ENCODE measurements around the gene PDCD1.
"Not testable (repeated sequence)": the region's sequence is repeated elsewhere in the genome, so short reads cannot be mapped to it uniquely, and the experiment has no call there.

The PDCD1 gene

DNA sequence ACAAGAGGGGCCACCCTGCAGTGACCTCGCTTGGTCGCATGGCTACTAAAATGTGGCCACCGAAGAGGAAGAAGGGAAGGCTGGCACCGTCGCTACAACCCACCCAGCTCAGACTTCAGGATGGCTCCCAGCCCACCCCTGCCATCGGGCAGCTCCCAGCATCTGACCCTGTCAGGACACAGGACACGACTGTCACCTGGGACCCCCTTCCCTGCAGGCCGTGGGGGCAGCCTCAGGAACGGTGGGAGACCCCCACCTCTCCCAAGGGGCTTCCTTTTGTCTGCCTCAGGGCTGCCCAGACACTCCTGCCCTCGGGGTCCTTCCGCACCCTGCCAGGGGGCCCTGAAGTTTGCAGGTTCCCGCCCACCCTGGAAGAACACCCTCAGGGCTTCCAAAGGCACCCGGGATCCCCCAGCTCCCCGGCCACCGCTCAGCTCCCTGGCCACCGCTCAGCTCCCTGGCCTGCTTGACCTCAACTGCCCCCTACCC is 18.5 kb upstream of the PDCD1 start:
- no peak for DNase-seq

DNA sequence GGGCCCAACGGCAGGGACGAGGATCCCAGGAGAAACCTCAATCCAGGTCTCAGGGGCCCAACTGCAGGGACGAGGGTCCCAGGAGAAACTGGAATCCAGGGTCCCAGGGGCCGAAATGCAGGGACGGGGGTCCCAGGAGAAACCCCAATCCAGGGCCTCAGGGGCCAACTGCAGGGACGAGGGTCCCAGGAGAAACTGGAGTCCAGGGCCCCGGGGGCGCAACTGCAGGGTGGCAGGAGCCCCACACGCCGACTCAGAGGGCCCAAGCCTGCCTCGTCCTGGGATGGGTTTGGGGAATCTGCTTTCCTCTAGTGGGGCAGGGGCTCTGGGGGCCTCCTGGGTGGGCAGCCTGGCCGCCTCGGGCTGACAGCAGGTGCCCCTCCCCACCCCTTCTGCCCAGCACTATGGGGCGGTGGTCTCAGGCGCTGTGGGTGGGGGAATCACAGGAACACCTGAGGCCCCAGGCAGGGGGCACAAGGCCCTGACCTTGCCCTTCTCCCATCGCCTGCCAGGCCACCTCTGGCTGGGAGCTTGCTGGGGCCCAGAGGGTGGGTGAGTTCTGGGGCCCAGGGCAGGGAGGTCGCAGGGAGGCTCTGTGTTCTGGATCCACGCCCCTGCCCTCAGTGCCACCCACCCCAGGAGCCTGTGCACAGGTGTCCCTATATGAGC is 18.0 kb upstream of the PDCD1 start:
- peak in 1 of 2 experiments; percentile 18 for DNase-seq

DNA sequence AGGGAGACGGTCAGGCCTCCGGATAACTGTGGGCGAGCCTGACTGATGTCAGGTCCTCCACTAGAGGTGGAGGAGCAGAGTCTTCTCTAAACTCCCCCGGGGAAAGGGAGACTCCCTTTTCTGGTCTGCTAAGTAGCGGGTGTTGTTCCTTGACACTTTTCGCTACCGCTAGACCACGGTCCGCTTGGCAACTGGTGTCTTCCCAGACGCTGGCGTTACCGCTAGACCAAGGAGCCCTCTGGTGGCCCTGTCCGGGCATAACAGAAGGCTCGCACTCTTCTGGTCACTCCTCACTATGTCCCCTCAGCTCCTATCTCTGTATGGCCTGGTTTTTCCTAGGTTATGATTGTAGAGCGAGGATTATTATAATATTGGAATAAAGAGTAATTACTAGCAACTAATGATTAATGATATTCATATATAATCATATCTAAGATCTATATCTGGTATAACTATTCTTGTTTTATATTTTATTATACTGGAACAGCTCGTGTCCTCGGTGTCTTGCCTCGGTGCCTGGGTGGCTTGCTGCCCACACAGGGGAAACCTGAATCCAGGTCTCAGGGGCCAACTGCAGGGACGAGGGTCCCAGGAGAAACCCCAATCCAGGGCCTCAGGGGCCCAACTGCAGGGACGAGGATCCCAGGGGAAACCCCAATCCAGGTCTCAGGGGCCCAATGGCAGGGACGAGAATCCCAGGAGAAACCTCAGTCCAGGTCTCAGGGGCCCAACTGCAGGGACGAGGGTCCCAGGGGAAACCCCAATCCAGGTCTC is 17.2 kb upstream of the PDCD1 start:
- DNase-seq, result not testable (repeated sequence)

DNA sequence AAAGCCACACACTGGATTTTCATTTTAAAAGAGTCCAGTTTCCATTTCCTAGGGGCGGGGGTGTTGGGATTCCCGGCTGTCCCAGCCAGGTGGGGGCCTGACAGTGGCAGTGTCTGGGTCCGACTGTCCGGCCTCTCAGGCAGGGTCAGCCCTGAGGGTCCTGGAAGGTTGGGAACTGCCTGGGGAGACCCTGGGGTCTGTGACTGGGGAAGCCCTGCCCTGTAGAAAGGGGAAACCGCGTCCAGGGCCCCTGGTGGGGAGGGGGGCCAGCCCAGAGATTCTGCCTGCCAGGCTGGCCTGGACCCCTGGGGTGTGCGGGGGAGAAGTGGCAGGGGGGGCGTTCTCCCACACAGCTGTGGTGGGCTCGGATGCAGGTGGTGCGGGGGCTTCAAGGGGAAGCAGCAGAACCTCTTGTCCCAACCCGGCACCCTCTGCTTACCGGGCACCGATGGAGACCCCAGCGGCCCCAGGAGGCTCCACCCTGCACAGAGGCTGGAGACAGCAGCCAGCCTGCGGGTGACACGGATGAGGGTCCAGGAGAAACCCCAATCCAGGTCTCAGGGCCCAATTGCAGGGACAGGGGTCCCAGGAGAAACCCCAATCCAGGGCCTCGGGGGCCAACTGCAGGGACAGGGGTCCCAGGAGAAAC is 15.7 kb upstream of the PDCD1 start:
- no peak for DNase-seq

DNA sequence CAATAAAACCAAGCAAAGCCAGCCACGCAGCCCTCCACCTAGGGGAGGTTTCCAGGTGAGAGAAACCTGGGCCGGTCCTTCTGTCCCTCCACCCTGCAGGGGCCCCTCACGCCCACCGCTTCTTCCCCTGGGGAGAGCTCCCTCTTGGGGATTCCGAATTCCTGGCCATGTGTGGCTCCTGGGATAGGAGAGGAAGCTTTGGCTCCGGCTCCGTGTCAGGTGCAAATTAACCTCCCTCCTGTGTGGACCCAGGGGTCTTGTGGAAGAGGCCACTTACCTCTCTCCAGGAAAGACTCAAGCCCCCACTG is 15.1 kb upstream of the PDCD1 start:
- DNase-seq, result no peak

DNA sequence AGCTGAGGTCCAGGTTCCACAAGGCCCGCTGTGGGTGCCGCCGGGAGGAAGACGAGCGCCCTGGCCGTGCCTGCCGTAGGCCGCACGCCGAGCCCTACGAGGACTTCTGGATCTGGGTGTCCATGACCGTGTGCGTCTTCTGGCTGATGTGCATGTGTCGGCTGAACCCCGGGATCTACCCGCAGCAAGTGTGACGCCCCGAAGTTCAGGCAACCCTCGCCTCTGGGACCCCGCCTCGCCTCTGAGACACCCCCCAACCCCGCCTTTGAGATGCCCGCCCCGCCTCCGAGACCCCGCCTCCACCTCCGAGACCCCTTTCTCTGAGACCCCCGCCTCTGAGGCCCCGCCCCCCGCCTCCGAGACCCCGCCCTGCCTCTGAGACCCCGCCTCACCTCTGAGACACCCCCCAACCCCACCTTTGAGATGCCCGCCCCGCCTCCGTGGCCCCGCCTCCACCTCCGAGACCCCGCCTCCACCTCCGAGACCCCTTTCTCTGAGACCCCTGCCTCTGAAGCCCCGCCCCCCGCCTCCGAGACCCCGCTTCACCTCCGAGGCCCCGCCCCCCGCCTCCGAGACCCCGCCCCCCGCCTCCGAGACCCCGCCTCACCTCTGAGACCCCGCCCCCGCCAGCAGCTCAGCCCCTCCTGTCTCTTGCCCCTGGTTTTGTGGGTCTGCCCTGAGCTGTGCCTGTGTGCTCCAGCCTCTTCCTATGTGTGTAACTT is 14.5 kb upstream of the PDCD1 start:
- no peak for DNase-seq

DNA sequence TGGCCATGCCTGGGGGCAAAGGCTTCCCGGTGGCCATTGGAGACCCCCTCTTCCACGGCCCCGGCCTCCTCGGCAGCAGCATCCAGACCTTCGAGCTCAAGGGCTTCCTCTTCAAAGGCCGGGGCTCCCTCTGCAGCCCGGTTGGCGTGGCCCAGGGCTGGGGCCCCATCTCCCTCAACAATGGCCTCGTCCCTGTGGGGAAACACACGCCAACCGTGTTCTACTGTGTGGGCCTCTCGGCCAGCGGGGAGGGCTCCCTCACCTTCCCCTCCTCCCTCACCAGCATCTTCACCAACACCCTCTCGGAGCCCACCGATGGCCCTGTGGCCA is 13.6 kb upstream of the PDCD1 start:
- no peak for DNase-seq

DNA sequence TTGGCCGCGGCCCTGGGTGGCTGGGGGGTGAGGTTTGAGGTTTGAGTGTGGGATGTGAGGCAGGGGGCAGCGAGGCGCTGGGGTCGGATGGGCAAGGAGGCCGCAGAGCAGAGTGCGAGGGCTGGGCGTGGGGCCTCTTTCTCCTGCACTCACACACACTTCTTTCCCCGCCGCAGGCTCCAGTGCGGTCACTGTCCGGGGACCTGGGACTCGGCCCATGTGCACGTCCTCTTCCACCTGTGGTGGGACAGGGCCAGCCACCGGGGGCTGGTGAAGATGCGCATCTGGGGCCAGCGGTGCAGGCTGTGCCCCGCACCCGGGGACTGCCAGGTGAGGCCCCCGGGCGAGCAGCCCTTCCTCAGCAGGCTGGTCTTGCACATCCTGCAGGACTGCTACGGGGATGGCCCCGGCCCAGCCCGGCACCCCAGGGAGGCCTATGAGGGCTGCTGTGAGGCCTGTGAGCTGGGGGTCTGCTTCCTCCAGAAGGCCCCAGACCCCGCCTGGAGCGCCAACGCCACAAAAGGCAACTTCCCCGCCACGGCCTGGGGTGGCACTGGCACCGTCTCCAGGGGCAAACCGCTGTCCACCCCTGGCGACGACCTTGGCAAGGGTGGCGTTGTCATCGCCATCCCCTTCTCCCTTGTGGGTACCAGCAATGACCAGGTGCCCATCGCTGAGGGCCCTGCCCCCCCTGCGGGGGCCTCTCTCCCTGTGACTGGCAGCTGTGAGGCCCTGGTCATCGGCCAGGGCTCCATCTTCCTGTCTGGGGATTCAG is 13.0 kb upstream of the PDCD1 start:
- no peak for DNase-seq

DNA sequence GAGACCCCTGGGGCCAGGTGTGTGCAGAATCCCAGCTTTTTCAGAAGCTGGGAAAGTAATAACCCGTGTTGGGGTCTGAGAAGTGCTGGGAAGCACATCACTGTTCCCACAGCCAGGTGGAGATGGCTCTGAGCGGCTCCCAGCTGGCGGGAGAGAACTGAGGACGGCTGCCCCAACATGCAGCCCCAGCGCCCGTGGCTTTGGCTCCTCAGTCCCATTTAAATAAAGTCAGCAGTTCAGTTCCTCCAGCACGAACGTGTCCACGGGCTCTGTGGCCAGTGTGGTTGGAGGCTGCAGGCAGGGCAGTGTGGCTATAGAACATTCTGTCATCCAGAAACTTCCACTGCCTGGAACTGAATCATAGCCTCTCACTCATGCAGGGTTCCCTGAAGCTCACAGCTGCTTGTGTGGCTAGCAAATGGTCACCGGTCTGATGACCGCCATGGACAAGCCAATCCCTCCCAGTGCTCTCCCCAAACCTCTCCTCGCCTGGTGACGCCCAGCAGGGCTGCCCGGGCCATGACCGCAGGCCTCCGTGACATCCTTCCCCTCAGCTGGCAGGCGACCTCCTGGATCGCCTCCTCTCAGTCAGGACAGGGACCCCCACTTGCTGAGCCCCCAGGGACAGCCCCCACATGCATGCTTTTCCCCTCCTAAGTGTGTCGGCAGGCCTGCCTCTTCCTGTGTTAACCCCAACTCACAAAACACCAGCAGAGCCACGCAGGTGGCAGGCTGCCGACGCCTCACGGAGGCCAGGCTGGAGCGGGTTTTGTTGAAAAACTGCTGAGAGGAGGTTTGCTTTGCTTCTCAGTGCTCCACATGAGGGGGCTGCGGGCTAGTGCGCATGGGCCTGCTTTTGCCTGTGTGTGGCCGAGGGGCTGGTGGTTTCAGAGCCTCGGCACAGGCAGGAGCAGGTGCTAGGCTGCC is 12.2 kb upstream of the PDCD1 start:
- peak in 1 of 2 experiments; percentile 38 for DNase-seq

DNA sequence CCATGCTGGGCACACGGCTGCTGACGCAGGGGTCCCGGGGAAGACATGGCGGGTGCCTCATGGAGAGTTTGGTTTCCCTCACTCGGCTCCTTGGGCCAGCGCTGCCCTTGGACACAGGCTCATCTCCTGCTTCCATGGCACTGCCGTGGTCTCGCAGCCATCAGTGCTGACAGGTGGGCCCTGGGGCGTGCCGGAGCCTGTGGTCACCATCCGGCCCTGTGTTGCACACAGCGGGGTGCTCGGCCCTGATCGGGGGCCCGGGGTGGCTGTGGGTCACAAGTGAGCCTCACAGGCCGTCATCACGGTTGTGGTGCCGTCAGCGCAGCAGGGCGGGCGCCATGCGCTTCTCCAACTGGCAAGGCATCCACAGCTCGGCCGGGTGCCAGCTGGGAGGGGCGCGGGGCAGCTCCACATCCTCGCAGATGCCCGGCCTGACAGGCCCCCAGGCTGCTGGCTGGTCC is 11.4 kb upstream of the PDCD1 start:
- DNase-seq, result peak; percentile 30 to 44

DNA sequence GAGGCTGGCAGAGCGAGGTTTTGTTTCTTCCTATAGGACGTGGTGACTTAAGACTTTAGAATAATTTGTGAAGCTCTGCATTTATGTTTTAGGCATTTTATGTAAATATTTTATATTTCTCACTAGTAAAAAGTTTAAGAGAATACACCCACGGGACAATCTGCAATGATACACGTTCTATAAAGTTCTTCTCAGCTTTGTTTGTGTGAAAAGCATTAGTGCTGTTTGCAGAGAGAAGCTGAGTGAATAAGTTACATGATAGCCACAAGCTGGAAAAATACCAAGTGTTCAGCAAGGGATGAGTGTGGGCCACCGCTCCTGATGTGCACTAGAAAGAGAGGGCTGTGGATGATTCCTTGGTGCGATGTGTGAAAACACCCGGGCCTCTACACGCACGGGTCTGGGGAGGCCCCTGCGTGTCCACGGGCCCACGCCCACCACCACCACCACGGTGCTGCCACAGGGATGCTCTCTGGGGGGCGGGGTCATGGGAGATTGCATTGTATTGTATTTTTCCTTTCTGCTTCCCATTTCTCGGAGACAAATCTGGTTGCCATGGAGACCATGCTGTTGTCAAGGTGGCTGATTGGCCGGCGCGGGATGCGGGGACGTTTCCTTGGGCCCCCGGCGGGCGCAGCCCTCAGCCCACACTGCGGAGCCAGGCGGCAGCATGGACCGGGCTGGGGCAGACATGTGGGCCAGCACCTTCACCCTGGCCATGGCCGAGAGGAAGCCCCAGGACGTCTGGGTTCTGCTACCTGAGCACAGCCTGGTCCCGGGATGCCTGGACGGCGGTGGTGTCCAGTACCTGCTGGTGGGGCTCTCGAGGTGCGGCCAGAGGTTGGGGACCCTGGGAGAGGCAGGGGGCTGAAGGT is 10.6 kb upstream of the PDCD1 start, which contains the start of gene RTP5:
Gene RTP5 (plus strand): TSS at position 643 of the 875 bp plus-strand sequence. CDS start 28 bp downstream, at position 671.
- peak; percentile 51 to 76 for DNase-seq

DNA sequence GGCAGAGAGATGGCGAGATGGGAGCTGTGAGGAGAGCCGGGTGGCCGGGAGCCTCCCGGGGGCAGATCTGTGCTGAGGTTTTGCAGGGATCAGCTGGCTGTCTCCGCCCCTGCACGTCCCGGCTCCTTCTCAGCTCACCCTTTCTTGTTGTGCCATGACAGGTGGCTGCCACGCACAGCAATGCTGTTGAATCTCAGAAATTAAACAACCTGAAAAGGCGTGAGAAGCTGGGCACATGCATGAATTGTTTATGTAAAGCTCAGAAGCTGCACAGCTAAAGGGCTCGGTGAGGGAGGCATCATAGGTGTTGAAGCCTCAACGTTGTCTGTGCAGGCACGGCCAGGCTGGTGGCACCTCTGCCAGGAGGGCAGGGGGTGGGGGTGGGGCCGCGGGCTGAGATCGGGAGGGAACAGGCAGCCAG is 10.0 kb upstream of the PDCD1 start:
- DNase-seq, result peak; percentile 60 to 68

DNA sequence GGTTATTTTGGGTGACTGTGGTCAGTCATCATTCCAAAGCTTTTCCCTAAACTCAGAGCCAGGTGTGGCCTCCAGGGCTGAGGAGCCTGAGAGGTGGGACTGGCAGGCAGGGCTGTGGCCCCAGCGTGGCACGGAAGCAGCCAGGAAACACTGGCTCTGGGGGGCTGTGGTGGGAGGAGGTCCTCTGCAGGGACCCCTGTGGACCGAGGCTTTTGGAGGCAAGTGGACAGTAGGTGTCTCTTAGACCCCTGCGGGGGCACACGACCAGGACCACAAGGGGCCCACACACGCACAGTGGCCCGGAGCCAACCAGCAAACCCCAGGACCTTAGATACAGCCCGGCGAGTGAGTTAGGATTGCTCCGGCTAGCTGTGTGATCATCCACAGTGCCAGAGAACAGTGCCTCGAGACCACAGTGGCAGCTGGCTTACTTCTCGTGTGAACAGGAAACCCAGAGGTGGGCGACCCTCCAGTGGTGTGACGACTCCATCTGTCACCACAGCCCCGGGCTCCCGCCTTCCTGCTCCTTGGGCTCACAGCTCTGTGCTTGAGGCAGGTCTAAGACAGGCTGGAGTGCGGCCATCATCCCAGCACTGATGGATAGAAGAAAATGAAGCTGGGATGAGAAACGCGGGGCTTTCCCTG is 9.2 kb upstream of the PDCD1 start:
- peak; percentile 73 to 92 for DNase-seq

DNA sequence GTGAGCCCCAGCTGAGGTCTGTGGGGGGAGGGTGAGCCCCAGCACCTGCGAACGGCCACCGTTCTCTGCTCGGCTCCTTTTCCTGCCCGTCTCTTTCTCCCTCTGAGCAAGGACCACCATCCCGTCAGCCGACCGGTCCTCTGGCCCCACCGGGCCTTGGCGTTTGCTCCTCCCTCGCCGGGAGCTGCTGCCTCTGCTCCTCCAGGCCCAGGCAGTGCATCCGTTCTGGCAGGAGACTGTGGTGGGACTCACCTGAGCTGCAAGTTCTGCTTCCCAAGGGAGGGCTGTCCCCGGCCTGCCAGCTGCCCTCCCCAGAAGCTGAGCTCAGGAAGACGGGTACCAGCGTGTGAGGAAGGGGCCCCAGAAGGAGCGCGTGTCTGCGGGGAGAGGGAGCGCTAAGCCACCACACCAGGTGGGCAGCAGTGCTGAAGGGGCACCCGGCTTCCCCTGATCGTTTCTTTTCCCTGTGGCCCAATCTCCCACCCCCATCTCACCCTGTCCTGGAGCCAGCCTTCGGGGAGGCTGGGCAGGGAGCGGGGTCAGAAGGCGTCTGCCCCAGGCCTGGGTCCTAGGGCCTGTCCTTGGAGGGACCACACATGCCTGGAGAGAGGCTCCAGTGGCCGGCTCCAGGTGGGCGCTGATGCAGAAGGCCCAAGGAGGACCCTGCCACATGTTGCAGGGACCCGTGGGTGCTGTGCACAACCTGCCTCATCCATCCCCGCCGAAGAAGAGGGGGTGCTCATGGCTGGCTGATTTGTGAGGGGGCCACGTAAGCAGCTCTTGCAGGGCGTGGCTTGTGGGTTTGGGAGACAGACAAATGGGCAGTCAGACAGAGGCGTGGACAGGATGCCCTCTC is 8.3 kb upstream of the PDCD1 start:
- no peak for DNase-seq

DNA sequence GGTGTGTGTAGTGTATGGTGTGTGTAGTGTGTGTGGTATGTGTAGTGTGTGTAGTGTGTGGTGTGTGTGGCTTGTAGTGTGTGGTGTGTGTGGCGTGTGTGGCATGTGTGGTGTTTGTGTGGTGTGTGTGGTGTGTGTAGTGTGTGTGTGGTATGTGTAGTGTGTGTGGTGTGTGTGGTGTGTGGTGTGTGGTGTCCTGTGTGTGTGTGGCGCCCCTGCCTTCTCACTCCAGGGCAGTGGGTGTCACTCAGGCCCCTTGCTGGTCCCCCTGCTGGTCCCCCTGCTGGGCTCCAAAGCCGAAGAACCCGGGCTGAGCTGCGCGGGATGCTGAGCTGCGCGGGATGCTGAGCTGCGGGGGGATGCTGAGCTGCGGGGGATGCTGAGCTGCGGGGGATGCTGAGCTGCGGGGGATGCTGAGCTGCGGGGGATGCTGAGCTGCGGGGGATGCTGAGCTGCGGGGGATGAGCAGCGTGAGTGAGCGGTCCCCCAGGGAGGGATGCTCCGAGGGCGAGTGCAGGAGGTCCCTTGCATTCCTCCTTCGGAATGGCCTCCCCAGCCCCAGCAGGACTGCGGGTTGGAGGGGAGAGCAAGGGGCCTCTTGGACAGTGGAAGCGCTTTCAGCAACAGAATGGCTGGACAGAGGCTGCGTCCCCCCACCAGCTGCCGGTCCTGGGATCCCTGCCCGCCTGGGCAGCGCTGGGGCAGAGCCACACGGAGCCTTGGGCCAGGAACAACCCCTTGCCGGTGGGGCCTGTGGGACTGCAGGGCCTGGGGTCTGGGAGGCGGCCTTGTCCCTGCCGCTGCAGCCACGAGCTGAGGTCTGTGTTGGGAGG is 7.5 kb upstream of the PDCD1 start:
- no peak for DNase-seq

DNA sequence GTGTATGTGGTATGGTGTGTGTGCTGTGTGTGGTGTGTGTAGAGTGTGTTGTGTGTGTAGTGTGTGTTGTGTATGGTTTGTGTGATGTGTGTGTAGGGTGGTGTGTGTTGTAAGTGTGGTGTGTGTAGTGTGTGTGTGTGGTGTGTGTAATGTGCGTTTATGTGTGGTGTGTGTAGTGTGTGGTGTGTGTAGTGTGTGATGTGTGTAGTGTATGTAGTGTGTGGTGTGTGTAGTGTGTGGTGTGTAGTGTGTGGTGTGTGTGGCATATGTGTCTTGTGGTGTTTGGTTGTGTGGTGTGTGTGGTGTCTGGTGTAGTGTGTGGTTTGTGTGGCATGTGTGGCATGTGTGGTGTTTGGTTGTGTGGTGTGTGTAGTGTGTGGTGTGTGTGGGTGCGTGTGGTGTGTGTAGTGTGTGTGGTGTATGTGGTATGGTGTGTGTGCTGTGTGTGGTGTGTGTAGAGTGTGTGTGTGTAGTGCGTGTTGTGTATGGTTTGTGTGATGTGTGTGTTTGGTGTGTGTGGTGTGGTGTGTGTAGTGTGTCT is 6.8 kb upstream of the PDCD1 start:
- DNase-seq, result no peak

DNA sequence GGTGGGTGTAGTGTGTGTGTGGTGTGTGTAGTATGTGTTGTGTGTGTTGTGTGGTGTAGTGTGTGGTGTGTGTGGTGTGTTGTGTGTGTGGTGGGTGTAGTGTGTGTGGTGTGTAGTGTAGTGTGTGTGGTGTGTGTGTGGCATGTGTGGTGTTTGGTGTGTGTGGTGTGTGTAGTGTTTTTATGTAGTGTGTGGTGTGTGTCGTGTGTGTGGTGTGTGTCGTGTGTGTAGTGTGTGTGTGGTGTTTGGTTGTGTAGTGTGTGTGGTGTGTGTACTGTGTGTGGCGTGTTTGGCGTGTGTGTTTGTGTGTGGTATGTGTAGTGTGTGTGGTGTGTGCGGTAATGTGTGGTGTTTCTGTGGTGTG is 6.1 kb upstream of the PDCD1 start:
- no peak for DNase-seq

Measured in NCI-H524 (cell line).